ENCODE results near the gene FAM9B.

DNA sequence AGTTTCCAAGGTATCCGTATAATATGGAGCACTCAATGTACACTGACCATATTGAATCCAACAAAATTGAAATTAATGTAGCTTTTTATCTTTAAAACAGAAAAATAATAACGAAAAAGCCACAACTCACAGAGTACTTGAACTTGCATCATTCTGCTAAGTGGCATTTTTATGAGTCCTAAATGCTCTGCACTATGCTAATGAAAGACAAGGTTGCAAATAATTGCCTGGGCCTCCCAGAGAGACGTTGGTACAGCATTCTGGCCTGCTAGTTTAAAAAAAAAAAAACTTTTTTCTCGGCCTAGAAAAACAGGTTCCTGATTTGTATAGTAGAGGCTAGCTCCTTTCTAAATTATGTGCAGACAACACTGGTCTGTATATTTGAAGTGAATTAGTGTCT lies 4.3 kb upstream of the FAM9B start:
- no peak for TF ChIP-seq ZBTB7A (IDR thresholded peaks at IDR 0.05; ENCODE audit: low read depth)
- no peak for TF ChIP-seq EGR1 (IDR thresholded peaks at IDR 0.05)
- no peak for TF ChIP-seq TEAD4 (IDR thresholded peaks at IDR 0.05)
- TF ChIP-seq, protein P1, sequence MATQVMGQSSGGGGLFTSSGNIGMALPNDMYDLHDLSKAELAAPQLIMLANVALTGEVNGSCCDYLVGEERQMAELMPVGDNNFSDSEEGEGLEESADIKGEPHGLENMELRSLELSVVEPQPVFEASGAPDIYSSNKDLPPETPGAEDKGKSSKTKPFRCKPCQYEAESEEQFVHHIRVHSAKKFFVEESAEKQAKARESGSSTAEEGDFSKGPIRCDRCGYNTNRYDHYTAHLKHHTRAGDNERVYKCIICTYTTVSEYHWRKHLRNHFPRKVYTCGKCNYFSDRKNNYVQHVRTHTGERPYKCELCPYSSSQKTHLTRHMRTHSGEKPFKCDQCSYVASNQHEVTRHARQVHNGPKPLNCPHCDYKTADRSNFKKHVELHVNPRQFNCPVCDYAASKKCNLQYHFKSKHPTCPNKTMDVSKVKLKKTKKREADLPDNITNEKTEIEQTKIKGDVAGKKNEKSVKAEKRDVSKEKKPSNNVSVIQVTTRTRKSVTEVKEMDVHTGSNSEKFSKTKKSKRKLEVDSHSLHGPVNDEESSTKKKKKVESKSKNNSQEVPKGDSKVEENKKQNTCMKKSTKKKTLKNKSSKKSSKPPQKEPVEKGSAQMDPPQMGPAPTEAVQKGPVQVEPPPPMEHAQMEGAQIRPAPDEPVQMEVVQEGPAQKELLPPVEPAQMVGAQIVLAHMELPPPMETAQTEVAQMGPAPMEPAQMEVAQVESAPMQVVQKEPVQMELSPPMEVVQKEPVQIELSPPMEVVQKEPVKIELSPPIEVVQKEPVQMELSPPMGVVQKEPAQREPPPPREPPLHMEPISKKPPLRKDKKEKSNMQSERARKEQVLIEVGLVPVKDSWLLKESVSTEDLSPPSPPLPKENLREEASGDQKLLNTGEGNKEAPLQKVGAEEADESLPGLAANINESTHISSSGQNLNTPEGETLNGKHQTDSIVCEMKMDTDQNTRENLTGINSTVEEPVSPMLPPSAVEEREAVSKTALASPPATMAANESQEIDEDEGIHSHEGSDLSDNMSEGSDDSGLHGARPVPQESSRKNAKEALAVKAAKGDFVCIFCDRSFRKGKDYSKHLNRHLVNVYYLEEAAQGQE (IDR thresholded peaks at IDR 0.05; ENCODE audit: low read depth), result no peak
- no peak for TF ChIP-seq RAD21 (IDR thresholded peaks at IDR 0.05; ENCODE audit: low read depth)
- no peak for TF ChIP-seq NFIC (IDR thresholded peaks at IDR 0.05)
- TF ChIP-seq CEBPB (IDR thresholded peaks at IDR 0.05), result no peak
- TF ChIP-seq, protein P2, sequence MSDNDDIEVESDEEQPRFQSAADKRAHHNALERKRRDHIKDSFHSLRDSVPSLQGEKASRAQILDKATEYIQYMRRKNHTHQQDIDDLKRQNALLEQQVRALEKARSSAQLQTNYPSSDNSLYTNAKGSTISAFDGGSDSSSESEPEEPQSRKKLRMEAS (IDR thresholded peaks at IDR 0.05), result no peak
